ENCODE measurements around the gene LRP2BP. TPM values are rescaled to one million over a fixed set of nuclear protein-coding genes. Genes with fewer than 3 reads are reported as not detected.
A peak's percentile ranks its signal among the peaks of the same experiment; 100 is the strongest.

The LRP2BP gene
- total and polyA plus RNA-seq, 2 of the 13 experiments (the other 11 are each of a cell fraction or from before 2014, with no cell fraction given): 0.22 to 0.29 TPM

DNA sequence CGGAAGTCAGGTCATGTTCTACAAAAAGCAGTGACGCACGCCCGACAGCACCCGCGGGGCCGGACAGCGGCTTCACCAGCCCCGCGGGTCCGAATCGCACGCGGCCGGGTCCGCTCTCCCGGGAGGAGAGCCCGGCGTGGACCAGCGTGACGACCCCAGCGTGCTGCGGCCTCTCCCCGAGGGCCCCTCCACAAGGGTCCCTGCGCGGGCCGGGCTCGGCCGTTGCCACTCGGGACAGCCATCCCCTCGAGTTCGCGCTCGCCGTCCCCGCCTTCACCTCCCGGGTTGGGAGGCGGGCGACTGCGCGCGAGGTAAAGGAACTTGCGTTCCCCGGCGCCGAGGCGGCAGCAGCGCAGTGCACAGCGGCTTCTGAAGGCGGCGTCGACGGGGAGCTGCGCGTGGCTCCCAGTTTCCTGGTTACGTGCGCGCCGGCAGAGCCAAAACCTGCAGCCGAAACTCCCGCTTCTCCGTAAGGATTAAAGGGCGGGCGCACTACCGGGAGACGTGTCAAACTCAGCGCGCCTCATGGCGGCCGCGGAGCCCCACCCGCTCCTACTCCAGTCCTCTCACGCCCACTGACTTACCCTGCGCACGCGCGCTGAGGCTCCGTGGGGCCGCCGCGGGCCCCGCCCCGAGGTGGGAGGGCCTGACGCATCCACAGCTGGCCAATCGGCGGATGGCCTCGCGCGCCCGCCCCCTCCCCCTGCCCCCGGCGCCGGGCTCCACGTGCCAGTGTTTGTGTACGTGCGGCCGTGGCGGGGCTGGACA, 416 bp upstream of the LRP2BP start (continued):
- peak; percentile 99 for TF ChIP-seq PRMT3 (CRISPR knock-in tag; IDR thresholded peaks at IDR 0.05; ENCODE audit: borderline replicate concordance, low read depth)
- TF ChIP-seq KLF16 (CRISPR knock-in tag; IDR thresholded peaks at IDR 0.05): peak in 1 of 2 experiments; percentile 92; a peak in 2 of 4 replicates
- TF ChIP-seq ZSCAN12 (CRISPR knock-in tag; IDR thresholded peaks at IDR 0.05): peak; percentile 99
- TF ChIP-seq, protein P1, sequence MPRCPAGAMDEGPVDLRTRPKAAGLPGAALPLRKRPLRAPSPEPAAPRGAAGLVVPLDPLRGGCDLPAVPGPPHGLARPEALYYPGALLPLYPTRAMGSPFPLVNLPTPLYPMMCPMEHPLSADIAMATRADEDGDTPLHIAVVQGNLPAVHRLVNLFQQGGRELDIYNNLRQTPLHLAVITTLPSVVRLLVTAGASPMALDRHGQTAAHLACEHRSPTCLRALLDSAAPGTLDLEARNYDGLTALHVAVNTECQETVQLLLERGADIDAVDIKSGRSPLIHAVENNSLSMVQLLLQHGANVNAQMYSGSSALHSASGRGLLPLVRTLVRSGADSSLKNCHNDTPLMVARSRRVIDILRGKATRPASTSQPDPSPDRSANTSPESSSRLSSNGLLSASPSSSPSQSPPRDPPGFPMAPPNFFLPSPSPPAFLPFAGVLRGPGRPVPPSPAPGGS (CRISPR knock-in tag; IDR thresholded peaks at IDR 0.05): peak; percentile 99; the same call in 1 of the 2 replicates
- TF ChIP-seq RCOR2 (CRISPR knock-in tag; IDR thresholded peaks at IDR 0.05): 0 out of 2 replicates have a peak, but pooled peaks have one; percentile 12
- TF ChIP-seq ZSCAN31 (CRISPR knock-in tag; IDR thresholded peaks at IDR 0.05; ENCODE audit: low read depth): peak; percentile 94
- TF ChIP-seq, protein P2, sequence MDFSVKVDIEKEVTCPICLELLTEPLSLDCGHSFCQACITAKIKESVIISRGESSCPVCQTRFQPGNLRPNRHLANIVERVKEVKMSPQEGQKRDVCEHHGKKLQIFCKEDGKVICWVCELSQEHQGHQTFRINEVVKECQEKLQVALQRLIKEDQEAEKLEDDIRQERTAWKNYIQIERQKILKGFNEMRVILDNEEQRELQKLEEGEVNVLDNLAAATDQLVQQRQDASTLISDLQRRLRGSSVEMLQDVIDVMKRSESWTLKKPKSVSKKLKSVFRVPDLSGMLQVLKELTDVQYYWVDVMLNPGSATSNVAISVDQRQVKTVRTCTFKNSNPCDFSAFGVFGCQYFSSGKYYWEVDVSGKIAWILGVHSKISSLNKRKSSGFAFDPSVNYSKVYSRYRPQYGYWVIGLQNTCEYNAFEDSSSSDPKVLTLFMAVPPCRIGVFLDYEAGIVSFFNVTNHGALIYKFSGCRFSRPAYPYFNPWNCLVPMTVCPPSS (IDR thresholded peaks at IDR 0.05): no peak
- TF ChIP-seq ZBTB21 (CRISPR knock-in tag; IDR thresholded peaks at IDR 0.05): peak; percentile 97
- TF ChIP-seq, protein P3, sequence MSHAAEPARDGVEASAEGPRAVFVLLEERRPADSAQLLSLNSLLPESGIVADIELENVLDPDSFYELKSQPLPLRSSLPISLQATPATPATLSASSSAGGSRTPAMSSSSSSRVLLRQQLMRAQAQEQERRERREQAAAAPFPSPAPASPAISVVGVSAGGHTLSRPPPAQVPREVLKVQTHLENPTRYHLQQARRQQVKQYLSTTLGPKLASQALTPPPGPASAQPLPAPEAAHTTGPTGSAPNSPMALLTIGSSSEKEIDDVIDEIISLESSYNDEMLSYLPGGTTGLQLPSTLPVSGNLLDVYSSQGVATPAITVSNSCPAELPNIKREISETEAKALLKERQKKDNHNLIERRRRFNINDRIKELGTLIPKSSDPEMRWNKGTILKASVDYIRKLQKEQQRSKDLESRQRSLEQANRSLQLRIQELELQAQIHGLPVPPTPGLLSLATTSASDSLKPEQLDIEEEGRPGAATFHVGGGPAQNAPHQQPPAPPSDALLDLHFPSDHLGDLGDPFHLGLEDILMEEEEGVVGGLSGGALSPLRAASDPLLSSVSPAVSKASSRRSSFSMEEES (CRISPR knock-in tag; IDR thresholded peaks at IDR 0.05): peak; percentile 69; the same call in 1 of the 2 replicates
- TF ChIP-seq ZNF7 (CRISPR knock-in tag; IDR thresholded peaks at IDR 0.05): peak; percentile 40; the same call in 1 of the 2 replicates
- peak; percentile 67 for TF ChIP-seq PHF8 (CRISPR knock-in tag; IDR thresholded peaks at IDR 0.05)
- TF ChIP-seq, protein P4, sequence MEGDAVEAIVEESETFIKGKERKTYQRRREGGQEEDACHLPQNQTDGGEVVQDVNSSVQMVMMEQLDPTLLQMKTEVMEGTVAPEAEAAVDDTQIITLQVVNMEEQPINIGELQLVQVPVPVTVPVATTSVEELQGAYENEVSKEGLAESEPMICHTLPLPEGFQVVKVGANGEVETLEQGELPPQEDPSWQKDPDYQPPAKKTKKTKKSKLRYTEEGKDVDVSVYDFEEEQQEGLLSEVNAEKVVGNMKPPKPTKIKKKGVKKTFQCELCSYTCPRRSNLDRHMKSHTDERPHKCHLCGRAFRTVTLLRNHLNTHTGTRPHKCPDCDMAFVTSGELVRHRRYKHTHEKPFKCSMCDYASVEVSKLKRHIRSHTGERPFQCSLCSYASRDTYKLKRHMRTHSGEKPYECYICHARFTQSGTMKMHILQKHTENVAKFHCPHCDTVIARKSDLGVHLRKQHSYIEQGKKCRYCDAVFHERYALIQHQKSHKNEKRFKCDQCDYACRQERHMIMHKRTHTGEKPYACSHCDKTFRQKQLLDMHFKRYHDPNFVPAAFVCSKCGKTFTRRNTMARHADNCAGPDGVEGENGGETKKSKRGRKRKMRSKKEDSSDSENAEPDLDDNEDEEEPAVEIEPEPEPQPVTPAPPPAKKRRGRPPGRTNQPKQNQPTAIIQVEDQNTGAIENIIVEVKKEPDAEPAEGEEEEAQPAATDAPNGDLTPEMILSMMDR (CRISPR knock-in tag; IDR thresholded peaks at IDR 0.05): no peak
- TF ChIP-seq TBL1XR1 (IDR thresholded peaks at IDR 0.05; ENCODE audit: borderline replicate concordance, low read length, partially characterized antibody): no peak
- TF ChIP-seq ARNTL (CRISPR knock-in tag; IDR thresholded peaks at IDR 0.05): peak; percentile 98
- no peak for TF ChIP-seq NFIB (CRISPR knock-in tag; IDR thresholded peaks at IDR 0.05; ENCODE audit: borderline replicate concordance)
- TF ChIP-seq, protein P5, sequence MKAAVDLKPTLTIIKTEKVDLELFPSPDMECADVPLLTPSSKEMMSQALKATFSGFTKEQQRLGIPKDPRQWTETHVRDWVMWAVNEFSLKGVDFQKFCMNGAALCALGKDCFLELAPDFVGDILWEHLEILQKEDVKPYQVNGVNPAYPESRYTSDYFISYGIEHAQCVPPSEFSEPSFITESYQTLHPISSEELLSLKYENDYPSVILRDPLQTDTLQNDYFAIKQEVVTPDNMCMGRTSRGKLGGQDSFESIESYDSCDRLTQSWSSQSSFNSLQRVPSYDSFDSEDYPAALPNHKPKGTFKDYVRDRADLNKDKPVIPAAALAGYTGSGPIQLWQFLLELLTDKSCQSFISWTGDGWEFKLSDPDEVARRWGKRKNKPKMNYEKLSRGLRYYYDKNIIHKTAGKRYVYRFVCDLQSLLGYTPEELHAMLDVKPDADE (CRISPR knock-in tag; IDR thresholded peaks at IDR 0.05): peak; percentile 96
- TF ChIP-seq, protein P6, sequence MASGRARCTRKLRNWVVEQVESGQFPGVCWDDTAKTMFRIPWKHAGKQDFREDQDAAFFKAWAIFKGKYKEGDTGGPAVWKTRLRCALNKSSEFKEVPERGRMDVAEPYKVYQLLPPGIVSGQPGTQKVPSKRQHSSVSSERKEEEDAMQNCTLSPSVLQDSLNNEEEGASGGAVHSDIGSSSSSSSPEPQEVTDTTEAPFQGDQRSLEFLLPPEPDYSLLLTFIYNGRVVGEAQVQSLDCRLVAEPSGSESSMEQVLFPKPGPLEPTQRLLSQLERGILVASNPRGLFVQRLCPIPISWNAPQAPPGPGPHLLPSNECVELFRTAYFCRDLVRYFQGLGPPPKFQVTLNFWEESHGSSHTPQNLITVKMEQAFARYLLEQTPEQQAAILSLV (CRISPR knock-in tag; IDR thresholded peaks at IDR 0.05; ENCODE audit: borderline replicate concordance): peak; percentile 96; the same call in 1 of the 2 replicates
- no peak; the same call in 1 of the 2 replicates for TF ChIP-seq IRF2 (CRISPR knock-in tag; IDR thresholded peaks at IDR 0.05)
- TF ChIP-seq ZNF326 (CRISPR knock-in tag; IDR thresholded peaks at IDR 0.05; ENCODE audit: borderline replicate concordance): 0 out of 2 replicates have a peak, but pooled peaks have one; percentile 31
- TF ChIP-seq ZFAT (CRISPR knock-in tag; conservative IDR thresholded peaks at IDR 0.05): 0 out of 2 replicates have a peak, but pooled peaks have one; percentile 63
- peak; percentile 97 for TF ChIP-seq ZNF563 (CRISPR knock-in tag; IDR thresholded peaks at IDR 0.05)

Measured in HepG2 (cell line).